SH-SY5Y (cell line): ENCODE results near the gene ZNF490.

ENCODE experiments used
- GATA2 ChIP-seq: IDR thresholded peaks from 2 replicates; pipeline ENCODE4 v1.6.1; 2011; ENCODE audit warnings: mild to moderate bottlenecking, low read depth, low read length
- GATA3 ChIP-seq: IDR thresholded peaks from 2 replicates; pipeline ENCODE4 v1.6.1; 2011; ENCODE audit warnings: low read depth, mild to moderate bottlenecking, low read length, moderate library complexity

GRCh38 chr19:12611361-12611699 is 717 bp upstream of the ZNF490 start:
- no peak for TF ChIP-seq GATA2
- TF ChIP-seq GATA3, result no peak
